ENCODE data around the gene ACBD6. TPM values are rescaled to one million over a fixed set of nuclear protein-coding genes. Genes with fewer than 3 reads are reported as not detected.

ACBD6 gene
- total and polyA plus RNA-seq, 2 experiments from 2014 or later: 75.7 to 88.8 TPM

DNA sequence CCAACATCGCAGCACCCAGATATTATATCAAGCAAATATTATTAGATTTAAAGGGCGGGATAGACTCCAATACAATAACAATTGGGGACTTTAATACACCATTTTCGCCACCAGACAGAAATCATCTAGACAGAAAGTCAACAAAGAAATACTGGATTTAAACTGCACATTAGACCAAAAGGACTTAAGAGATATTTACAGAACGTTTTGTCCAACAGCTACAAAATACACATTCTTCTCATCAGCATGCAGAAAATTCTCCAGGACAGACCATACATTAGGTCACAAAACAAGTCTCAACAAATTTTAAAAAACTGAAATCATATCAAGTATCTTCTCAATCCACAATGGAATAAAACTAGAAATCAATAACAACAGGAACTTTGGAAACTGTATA is 121.2 kb downstream of the ACBD6 start:
- H3K27me3 Mint-ChIP-seq (ENCODE audit: insufficient read depth, low read depth, poor library complexity): no peaks in the 10 kb centered on the region
- peaks cover 33% of the 10 kb centered on the region for H3K9me3 Mint-ChIP-seq
- ATAC-seq (no peak), DNase-seq (ENCODE audit: low spot score) (no peak)
- Histone ChIP-seq H3K4me1 (ENCODE audit: insufficient read depth) (no peaks in the 10 kb centered on the region), H3F3A (replicated peaks; ENCODE audit: low read depth) (no peaks in the 10 kb centered on the region), H3K4me2 (no peak overlapping the region), H3K36me3 (ENCODE audit: insufficient read depth) (no peaks in the 10 kb centered on the region), H2AFZ (no peak overlapping the region), H3K27ac (ENCODE audit: low read depth) (no peak overlapping the region), H3K27me3 (ENCODE audit: insufficient read depth) (no peaks in the 10 kb centered on the region), H4K20me1 (replicated peaks; ENCODE audit: insufficient read depth) (0 out of 2 replicates have a peak, but pooled peaks cover 4% of the 10 kb centered on the region), H3K4me3 (no peak overlapping the region), H3K79me2 (replicated peaks; ENCODE audit: insufficient read depth) (peaks cover 74% of the 10 kb centered on the region), H3K9me2 (ENCODE audit: insufficient read depth) (no peaks in the 10 kb centered on the region)
- TF ChIP-seq NANOG (IDR thresholded peaks at IDR 0.05; ENCODE audit: borderline replicate concordance) (no peak), ZNF331 (CRISPR knock-in tag; IDR thresholded peaks at IDR 0.05; ENCODE audit: low read depth) (no peak), ZNF114 (CRISPR knock-in tag; IDR thresholded peaks at IDR 0.05) (no peak), EZH2 (IDR thresholded peaks at IDR 0.05; ENCODE audit: low read depth, unreplicated experiment) (no peak), JUNB (IDR thresholded peaks at IDR 0.05; ENCODE audit: unreplicated experiment) (no peak), STAT1 (IDR thresholded peaks at IDR 0.05; ENCODE audit: unreplicated experiment) (no peak), EZH2phosphoT487 (IDR thresholded peaks at IDR 0.05; ENCODE audit: unreplicated experiment) (no peak), CREB1 (CRISPR knock-in tag; IDR thresholded peaks at IDR 0.05; ENCODE audit: low read depth) (no peak), POLR2AphosphoS5 (IDR thresholded peaks at IDR 0.05; ENCODE audit: low read depth) (no peak)
- TF ChIP-seq, protein P1, sequence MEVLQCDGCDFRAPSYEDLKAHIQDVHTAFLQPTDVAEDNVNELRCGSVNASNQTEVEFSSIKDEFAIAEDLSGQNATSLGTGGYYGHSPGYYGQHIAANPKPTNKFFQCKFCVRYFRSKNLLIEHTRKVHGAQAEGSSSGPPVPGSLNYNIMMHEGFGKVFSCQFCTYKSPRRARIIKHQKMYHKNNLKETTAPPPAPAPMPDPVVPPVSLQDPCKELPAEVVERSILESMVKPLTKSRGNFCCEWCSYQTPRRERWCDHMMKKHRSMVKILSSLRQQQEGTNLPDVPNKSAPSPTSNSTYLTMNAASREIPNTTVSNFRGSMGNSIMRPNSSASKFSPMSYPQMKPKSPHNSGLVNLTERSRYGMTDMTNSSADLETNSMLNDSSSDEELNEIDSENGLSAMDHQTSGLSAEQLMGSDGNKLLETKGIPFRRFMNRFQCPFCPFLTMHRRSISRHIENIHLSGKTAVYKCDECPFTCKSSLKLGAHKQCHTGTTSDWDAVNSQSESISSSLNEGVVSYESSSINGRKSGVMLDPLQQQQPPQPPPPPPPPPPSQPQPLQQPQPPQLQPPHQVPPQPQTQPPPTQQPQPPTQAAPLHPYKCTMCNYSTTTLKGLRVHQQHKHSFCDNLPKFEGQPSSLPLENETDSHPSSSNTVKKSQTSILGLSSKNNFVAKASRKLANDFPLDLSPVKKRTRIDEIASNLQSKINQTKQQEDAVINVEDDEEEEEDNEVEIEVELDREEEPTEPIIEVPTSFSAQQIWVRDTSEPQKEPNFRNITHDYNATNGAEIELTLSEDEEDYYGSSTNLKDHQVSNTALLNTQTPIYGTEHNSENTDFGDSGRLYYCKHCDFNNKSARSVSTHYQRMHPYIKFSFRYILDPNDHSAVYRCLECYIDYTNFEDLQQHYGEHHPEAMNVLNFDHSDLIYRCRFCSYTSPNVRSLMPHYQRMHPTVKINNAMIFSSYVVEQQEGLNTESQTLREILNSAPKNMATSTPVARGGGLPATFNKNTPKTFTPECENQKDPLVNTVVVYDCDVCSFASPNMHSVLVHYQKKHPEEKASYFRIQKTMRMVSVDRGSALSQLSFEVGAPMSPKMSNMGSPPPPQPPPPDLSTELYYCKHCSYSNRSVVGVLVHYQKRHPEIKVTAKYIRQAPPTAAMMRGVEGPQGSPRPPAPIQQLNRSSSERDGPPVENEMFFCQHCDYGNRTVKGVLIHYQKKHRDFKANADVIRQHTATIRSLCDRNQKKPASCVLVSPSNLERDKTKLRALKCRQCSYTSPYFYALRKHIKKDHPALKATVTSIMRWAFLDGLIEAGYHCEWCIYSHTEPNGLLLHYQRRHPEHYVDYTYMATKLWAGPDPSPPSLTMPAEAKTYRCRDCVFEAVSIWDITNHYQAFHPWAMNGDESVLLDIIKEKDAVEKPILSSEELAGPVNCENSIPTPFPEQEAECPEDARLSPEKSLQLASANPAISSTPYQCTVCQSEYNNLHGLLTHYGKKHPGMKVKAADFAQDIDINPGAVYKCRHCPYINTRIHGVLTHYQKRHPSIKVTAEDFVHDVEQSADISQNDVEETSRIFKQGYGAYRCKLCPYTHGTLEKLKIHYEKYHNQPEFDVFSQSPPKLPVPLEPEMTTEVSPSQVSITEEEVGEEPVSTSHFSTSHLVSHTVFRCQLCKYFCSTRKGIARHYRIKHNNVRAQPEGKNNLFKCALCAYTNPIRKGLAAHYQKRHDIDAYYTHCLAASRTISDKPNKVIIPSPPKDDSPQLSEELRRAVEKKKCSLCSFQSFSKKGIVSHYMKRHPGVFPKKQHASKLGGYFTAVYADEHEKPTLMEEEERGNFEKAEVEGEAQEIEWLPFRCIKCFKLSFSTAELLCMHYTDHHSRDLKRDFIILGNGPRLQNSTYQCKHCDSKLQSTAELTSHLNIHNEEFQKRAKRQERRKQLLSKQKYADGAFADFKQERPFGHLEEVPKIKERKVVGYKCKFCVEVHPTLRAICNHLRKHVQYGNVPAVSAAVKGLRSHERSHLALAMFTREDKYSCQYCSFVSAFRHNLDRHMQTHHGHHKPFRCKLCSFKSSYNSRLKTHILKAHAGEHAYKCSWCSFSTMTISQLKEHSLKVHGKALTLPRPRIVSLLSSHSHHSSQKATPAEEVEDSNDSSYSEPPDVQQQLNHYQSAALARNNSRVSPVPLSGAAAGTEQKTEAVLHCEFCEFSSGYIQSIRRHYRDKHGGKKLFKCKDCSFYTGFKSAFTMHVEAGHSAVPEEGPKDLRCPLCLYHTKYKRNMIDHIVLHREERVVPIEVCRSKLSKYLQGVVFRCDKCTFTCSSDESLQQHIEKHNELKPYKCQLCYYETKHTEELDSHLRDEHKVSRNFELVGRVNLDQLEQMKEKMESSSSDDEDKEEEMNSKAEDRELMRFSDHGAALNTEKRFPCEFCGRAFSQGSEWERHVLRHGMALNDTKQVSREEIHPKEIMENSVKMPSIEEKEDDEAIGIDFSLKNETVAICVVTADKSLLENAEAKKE (CRISPR knock-in tag; IDR thresholded peaks at IDR 0.05): no peak
- TF ChIP-seq, protein P2, sequence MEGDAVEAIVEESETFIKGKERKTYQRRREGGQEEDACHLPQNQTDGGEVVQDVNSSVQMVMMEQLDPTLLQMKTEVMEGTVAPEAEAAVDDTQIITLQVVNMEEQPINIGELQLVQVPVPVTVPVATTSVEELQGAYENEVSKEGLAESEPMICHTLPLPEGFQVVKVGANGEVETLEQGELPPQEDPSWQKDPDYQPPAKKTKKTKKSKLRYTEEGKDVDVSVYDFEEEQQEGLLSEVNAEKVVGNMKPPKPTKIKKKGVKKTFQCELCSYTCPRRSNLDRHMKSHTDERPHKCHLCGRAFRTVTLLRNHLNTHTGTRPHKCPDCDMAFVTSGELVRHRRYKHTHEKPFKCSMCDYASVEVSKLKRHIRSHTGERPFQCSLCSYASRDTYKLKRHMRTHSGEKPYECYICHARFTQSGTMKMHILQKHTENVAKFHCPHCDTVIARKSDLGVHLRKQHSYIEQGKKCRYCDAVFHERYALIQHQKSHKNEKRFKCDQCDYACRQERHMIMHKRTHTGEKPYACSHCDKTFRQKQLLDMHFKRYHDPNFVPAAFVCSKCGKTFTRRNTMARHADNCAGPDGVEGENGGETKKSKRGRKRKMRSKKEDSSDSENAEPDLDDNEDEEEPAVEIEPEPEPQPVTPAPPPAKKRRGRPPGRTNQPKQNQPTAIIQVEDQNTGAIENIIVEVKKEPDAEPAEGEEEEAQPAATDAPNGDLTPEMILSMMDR (conservative IDR thresholded peaks at IDR 0.05; ENCODE audit: low read depth in 2 of 2): no peak
- TF ChIP-seq, protein P3, sequence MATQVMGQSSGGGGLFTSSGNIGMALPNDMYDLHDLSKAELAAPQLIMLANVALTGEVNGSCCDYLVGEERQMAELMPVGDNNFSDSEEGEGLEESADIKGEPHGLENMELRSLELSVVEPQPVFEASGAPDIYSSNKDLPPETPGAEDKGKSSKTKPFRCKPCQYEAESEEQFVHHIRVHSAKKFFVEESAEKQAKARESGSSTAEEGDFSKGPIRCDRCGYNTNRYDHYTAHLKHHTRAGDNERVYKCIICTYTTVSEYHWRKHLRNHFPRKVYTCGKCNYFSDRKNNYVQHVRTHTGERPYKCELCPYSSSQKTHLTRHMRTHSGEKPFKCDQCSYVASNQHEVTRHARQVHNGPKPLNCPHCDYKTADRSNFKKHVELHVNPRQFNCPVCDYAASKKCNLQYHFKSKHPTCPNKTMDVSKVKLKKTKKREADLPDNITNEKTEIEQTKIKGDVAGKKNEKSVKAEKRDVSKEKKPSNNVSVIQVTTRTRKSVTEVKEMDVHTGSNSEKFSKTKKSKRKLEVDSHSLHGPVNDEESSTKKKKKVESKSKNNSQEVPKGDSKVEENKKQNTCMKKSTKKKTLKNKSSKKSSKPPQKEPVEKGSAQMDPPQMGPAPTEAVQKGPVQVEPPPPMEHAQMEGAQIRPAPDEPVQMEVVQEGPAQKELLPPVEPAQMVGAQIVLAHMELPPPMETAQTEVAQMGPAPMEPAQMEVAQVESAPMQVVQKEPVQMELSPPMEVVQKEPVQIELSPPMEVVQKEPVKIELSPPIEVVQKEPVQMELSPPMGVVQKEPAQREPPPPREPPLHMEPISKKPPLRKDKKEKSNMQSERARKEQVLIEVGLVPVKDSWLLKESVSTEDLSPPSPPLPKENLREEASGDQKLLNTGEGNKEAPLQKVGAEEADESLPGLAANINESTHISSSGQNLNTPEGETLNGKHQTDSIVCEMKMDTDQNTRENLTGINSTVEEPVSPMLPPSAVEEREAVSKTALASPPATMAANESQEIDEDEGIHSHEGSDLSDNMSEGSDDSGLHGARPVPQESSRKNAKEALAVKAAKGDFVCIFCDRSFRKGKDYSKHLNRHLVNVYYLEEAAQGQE (IDR thresholded peaks at IDR 0.05; ENCODE audit: unreplicated experiment): no peak
- TF ChIP-seq, protein P4, sequence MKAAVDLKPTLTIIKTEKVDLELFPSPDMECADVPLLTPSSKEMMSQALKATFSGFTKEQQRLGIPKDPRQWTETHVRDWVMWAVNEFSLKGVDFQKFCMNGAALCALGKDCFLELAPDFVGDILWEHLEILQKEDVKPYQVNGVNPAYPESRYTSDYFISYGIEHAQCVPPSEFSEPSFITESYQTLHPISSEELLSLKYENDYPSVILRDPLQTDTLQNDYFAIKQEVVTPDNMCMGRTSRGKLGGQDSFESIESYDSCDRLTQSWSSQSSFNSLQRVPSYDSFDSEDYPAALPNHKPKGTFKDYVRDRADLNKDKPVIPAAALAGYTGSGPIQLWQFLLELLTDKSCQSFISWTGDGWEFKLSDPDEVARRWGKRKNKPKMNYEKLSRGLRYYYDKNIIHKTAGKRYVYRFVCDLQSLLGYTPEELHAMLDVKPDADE (IDR thresholded peaks at IDR 0.05): no peak
- H3K4me1 Mint-ChIP-seq: no peaks in the 10 kb centered on the region
- peaks cover 47% of the 10 kb centered on the region for H3K36me3 Mint-ChIP-seq (ENCODE audit: low read depth)
- no peak overlapping the region for H3K27ac Mint-ChIP-seq
- no peak overlapping the region for H3K4me3 Mint-ChIP-seq
